Measurements from ENCODE around the gene CHST5.

CHST5 gene

DNA sequence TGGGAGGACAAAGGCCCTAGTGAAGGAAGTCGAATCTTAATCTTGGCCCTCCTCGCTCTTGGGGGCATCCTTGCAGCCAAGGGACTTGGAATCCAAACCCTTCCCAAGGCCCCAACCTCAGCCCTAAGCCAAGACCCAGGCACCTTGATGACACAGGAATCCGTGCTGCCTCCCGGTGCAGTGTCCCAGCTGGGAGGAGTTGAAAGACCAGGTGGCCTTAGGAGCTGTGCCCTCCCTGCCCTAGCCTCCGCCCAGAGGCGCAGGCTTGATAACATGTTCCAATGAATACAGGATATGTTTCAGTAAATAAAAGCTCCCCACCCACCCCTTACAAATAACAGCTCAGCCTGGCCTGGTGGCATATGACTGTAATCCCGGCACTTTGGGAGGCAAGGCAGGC lies at the start of gene CHST5:
TSS of gene CHST5 (minus strand) at position 208 of the 400 bp plus-strand sequence. CDS start 5,724 bp downstream, outside the sequence.
- no peak for DNase-seq (ENCODE audit: low read depth, low spot score)

GRCh38 chr16:75584108-75584507 lies 48.2 kb upstream of the CHST5 start:
- DNase-seq (ENCODE audit: low read depth, low spot score), result no peak

- DNase-seq (ENCODE audit: low read depth, low spot score), result no peak
Measured at GRCh38 chr16:75579281-75579834, 43.5 kb upstream of the CHST5 start.

- no peak for DNase-seq (ENCODE audit: low read depth, low spot score)
Measured at GRCh38 chr16:75578725-75579124, 42.8 kb upstream of the CHST5 start.

- DNase-seq (ENCODE audit: low read depth, low spot score), result no peak
Measured at GRCh38 chr16:75578212-75578611, 42.3 kb upstream of the CHST5 start.

- DNase-seq (ENCODE audit: low read depth, low spot score), result no peak
Measured at GRCh38 chr16:75576384-75576811, 40.5 kb upstream of the CHST5 start.

DNA sequence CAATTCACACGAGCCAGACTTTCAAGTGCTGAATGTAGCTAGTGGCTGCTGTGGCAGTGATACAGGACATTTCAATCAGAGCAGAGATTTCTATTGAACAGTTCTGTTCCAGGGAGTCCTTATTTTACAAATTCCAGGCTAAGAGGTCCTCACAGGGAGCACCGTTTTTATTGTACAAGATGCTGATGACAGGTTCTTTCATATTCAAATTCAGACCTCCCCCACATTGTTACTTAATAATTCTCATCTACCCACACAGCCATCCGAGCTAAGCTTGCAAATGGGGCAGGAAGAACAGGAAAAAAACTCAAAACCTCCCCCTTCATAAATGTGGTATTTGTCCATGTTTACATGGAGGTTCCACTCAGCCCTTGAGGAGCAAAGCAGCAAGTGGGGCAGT lies 40.0 kb upstream of the CHST5 start:
- DNase-seq (ENCODE audit: low read depth, low spot score), result no peak

- DNase-seq (ENCODE audit: low read depth, low spot score), result no peak
Measured at GRCh38 chr16:75573955-75574354, 38.0 kb upstream of the CHST5 start.

DNA sequence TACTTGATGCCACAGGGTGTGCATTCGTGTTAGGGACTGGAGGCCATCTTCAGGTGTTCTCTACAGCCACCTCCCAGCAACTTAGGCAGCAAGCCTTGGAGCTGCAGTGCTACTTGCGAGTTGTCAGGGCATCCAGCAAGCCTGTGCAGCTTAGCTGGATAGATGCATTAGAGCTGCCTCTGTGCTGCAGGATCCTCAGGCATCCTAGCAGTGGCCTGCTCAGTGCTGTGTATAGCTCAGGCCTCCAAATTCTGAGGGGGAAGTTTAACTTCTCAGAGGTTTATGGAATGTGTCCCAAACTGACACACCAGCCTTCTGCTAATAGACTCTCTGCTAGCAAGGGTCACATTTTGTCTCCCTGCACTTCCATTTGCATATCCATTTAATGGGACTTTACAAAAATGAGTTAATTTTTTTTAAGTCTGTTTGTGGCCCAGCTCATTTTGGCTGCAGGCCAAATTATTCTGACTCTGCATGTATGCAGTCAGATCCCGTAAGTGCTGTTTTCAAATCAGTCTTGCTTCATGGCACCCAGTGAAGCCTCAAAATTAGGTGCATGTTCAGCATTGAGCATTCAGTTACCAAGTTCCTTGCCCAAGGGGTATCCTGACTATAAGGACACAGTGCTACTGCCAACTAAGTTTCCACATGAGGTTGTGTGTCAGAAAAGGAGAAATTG lies 37.1 kb upstream of the CHST5 start:
- no peak for DNase-seq (ENCODE audit: low read depth, low spot score)

DNA sequence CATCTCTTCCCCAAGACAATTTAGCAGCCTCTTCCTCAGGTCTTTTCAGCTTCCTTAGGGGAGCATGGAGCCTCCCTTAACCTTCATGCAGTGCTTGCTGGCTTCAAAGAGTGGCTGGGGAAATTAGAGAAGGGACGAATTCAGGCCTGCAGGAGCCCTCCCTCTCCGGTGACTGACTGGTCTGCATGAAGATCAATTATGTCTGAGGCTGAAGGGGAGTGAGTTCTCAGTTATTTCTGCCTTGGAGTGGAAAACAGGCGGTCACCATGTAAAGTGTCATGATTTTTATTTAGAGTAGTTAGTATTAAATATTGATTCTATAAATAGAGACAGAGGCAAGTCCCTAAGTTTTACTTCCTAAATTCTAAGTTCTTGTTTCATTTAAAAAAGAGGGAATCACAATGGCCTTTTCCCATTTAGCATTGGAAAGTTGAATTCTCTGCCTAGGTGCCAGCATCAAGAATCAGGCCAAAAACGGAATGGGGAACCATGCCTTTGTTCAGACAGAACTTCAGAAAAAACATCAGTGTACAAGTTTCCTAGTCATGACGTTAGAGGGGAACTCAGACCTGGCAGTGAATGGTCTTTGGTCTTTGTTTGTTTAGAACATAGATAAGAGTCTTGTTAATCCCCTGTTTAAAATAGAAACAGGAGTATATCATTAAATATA lies 34.6 kb upstream of the CHST5 start:
- DNase-seq (ENCODE audit: low read depth, low spot score), result no peak

- no peak for DNase-seq (ENCODE audit: low read depth, low spot score)
Measured at GRCh38 chr16:75567911-75568310, 32.0 kb upstream of the CHST5 start.

DNA sequence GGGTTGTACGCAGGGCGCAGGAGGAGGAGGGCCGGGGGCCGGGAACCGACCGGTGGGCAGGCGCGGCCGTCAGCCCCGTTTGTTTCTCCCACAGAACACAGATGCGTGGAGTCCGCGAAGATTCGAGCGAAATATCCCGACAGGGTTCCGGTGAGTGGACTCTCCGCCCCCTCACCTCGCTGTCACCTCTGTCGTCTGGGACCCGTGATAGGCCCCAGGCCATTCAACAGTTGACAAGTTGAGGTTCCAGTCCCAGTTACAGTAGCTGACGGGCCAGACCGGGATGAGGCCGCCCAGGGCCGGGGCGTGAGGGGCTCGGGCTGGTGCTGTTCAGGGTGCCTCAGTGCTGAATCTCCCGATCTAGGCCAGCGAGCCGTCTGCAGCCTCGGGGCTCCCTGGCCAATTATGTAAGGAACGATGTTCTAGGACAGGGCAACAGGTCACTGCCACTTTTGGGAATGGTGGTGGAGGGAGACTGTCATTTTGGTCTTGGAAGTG lies 30.9 kb upstream of the CHST5 start:
- no peak for DNase-seq (ENCODE audit: low read depth, low spot score)

DNA sequence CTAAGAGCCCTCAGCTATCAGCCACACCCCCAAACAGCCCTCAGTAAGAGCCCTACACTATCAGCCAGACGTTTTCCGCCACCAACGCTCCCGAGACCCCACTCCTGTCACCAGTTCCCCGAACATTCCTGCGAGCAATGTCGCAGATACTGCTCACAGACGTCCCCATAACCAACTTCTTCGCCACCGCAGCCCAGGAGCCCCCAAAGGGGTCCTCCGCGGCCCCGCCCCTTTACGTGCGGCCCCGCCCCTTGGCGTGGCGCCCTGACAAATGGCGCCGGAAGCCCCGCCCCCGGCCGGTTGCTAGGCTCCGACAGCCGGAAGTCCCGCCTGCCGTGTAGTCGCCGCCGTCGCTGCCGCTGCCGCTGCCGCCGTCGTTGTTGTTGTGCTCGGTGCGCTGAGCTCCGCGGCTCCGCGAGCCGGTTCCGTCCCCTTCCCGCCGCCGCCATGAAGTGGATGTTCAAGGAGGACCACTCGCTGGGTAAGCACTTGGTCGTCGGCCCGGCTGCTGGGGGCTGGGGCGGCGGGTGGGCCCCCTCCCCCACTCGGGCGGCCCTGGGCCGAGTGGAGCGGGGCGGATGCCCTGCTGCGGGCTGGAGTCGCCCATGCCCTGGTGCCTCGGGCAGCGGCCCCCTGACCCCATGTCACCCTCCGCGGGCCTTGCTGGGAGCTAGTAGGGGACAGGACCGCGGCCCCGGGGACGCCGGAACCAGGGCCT lies 30.3 kb upstream of the CHST5 start, which contains the start of gene GABARAPL2:
TSS of gene GABARAPL2 (plus strand) at position 340 of the 718 bp plus-strand sequence. CDS start at position 448, 108 bp downstream.
- DNase-seq (ENCODE audit: low read depth, low spot score), result peak; percentile 74

- DNase-seq (ENCODE audit: low read depth, low spot score), result no peak
Measured at GRCh38 chr16:75565640-75566039, 29.7 kb upstream of the CHST5 start.

- DNase-seq (ENCODE audit: low read depth, low spot score), result no peak
Measured at GRCh38 chr16:75559564-75560372, 23.9 kb upstream of the CHST5 start.

GRCh38 chr16:75558846-75559401 lies 23.0 kb upstream of the CHST5 start:
- DNase-seq (ENCODE audit: low read depth, low spot score), result no peak

DNA sequence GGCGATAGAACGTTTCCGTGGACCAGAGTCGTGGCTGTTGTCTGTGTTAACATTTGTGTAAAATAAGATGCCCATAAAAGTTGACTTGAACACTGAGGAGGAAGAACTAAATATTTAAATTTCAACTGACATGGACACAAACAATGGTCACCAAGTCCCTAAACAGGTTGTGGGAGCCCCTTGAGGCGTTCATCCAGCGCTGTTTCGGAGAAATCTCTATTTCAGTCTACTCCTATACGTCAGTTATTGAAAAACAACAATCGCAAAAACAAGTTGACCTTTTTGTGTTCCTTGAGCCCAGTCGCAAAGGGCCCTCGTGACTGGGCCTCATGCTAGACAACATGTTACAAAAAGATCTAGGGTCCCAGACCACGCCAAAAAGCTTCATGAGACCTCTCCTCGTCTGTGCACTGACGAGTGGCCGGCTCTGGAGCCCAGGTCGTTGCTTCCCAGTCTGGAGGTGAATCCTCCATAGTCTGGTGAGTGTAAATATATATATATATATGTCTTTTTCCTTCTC lies 20.6 kb upstream of the CHST5 start:
- DNase-seq (ENCODE audit: low read depth, low spot score), result no peak

- DNase-seq (ENCODE audit: low read depth, low spot score), result peak; percentile 95
Measured at GRCh38 chr16:75555707-75556430, 20.0 kb upstream of the CHST5 start, which contains the start of gene TMEM231. Gene TMEM231 (minus strand): TSS chr16:75556252. CDS start chr16:75556209, 43 bp downstream.

GRCh38 chr16:75555213-75555706 lies 19.4 kb upstream of the CHST5 start:
- DNase-seq (ENCODE audit: low read depth, low spot score), result no peak

DNA sequence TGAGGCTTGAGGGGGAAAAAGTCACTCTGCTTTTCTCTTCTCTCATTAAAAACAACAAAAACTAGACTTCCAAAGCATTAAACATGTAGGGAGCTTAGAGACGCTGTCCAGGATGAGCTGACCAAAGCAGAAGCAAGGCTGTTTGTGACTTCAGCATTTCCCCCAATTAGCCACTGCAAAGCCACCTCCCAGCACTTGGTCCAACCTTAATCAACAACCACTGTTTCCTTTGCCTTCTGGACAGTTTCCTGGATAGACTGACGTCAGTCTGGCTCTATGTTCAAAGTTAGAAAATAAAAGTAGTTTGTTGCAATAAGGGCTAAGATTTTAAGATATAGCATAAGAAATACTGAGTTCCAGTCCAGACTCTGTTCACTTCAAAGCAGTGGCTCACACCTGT lies 17.0 kb upstream of the CHST5 start:
- no peak for DNase-seq (ENCODE audit: low read depth, low spot score)
